Measurements from ENCODE around the gene SLC25A33. TPM values are rescaled to one million over a fixed set of nuclear protein-coding genes. Genes with fewer than 3 reads are reported as not detected.

Gene SLC25A33
- total and polyA plus RNA-seq, 2 of the 8 experiments (the other 6 are each of a cell fraction or from before 2014, with no cell fraction given): 7.8 to 12.8 TPM

DNA sequence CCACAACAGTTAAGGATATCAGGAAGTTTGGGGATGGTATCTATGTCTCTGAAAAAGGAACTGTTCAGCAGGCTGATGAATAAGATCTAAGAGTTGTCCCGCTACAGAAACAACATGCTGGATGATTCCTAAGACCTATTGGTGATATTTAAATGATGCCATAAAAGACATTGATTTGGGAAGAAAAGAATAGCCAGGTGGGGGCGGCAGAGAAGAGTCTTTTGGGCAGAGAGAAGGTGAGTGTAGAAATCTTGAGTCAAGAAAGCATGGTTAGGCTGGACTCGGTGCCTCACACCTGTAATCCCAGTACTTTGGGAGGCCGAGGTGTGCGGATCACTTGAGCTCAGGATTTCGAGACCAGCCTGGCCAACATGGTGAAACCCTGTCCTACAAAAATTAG lies 37.6 kb downstream of the SLC25A33 start:
- POLR2A ChIA-PET (ENCODE audit: partially characterized antibody): interaction anchor here (1.2 kb wide), 1 partner anchor 13 kb away, joined by 3 read pairs; no protein-coding TSS in a partner anchor
- no peak for DNase-seq (ENCODE audit: low read depth in 1 of 2, low spot score in 2 of 2)

More for the DNA sequence above, 37.6 kb downstream of the SLC25A33 start:
- H3K4me3 ChIP-seq (ENCODE audit: extremely low read depth in 1 of 4, insufficient read depth in 2 of 4, low read depth in 3 of 4, low read length in 4 of 4): no peak overlapping the region
- no peak overlapping the region for H4K8ac ChIP-seq (ENCODE audit: extremely low read depth, insufficient read depth, low read length)
- H4K91ac ChIP-seq (replicated peaks; ENCODE audit: insufficient read length, low read length): no peak overlapping the region
- no peak overlapping the region for H3K23ac ChIP-seq (ENCODE audit: insufficient read length)
- no peak overlapping the region for H2BK5ac ChIP-seq (ENCODE audit: low read depth, low read length)
- peaks cover 2 to 12% of the 10 kb centered on the region in 2 experiments for H4K20me1 ChIP-seq (replicated peaks in 1 of 2; ENCODE audit: control insufficient read depth in 1 of 2, insufficient read depth in 2 of 2, low read length in 2 of 2)
- H3K4me1 ChIP-seq (replicated peaks in 1 of 4; ENCODE audit: control insufficient read depth in 3 of 4, insufficient read depth in 4 of 4, low read length in 3 of 4): no peaks in the 10 kb centered on the region
- H3K4me2 ChIP-seq (ENCODE audit: insufficient read depth in 1 of 2, low read depth in 2 of 2, low read length in 2 of 2): no peak overlapping the region
- CTCF ChIA-PET (ENCODE audit: partially characterized antibody): interaction anchor here (0.5 to 2.7 kb wide), 11 partner anchors 9 to 287 kb away, joined by 3 to 9 read pairs (median 4); no protein-coding TSS in a partner anchor
- H3K27ac ChIP-seq (ENCODE audit: low read depth, low read length): no peak overlapping the region
- H3K9ac ChIP-seq (replicated peaks in 1 of 4; ENCODE audit: extremely low read depth in 1 of 4, low read depth in 3 of 4, low read length in 3 of 4): no peak overlapping the region
- H3K18ac ChIP-seq (ENCODE audit: extremely low read depth, low read length): no peak overlapping the region
- WGBS, 2 experiments (ENCODE audit: extremely low coverage in 1 of 2, insufficient coverage in 1 of 2, insufficient read length in 1 of 2, insufficient replicate concordance in 2 of 2, low coverage in 1 of 2, low lambda C conversion rate in 2 of 2, missing lambda C conversion rate in 1 of 2): 87% methylated on average over 6 of the region's 6 CpGs; no CpG with 5 or more reads in 1 of the 2 experiments
- H3K36me3 ChIP-seq (ENCODE audit: control insufficient read depth in 2 of 4, insufficient read depth in 4 of 4, low read length in 3 of 4): peaks cover 0 to 37% (median 22%) of the 10 kb centered on the region in 4 experiments; a peak in 7 of 8 replicates
- H2BK12ac ChIP-seq (ENCODE audit: low read depth, low read length): no peak overlapping the region
- no peak overlapping the region for H2BK120ac ChIP-seq (replicated peaks; ENCODE audit: low read depth, low read length)
- H3K9me3 ChIP-seq (ENCODE audit: insufficient read depth in 2 of 2, low read depth in 1 of 2, low read length in 1 of 2): no peaks in the 10 kb centered on the region
- peaks cover 3% of the 10 kb centered on the region; the same call in 1 of the 2 replicates for H3K79me1 ChIP-seq (ENCODE audit: low read depth, low read length)
- TF ChIP-seq, protein P1, sequence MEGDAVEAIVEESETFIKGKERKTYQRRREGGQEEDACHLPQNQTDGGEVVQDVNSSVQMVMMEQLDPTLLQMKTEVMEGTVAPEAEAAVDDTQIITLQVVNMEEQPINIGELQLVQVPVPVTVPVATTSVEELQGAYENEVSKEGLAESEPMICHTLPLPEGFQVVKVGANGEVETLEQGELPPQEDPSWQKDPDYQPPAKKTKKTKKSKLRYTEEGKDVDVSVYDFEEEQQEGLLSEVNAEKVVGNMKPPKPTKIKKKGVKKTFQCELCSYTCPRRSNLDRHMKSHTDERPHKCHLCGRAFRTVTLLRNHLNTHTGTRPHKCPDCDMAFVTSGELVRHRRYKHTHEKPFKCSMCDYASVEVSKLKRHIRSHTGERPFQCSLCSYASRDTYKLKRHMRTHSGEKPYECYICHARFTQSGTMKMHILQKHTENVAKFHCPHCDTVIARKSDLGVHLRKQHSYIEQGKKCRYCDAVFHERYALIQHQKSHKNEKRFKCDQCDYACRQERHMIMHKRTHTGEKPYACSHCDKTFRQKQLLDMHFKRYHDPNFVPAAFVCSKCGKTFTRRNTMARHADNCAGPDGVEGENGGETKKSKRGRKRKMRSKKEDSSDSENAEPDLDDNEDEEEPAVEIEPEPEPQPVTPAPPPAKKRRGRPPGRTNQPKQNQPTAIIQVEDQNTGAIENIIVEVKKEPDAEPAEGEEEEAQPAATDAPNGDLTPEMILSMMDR (IDR thresholded peaks at IDR 0.05; ENCODE audit: control extremely low read depth in 1 of 3, insufficient read depth in 1 of 3, low read depth in 1 of 3, low read length in 3 of 3): peak in 2 of 3 experiments; percentile 15 to 32; a peak in 2 of 4 replicates
- no peak for TF ChIP-seq NANOG (IDR thresholded peaks at IDR 0.05; ENCODE audit: insufficient read depth, low read depth, low read length, poor library complexity, severe bottlenecking)
- peak in 1 of 2 experiments; percentile 14; a peak in 1 of 4 replicates for TF ChIP-seq RAD21 (IDR thresholded peaks at IDR 0.05 in 1 of 2, conservative IDR thresholded peaks at IDR 0.05 in 1 of 2; ENCODE audit: low read depth in 2 of 2, low read length in 2 of 2)
- no peak overlapping the region for H2BK20ac ChIP-seq (ENCODE audit: low read length)
- H4K5ac ChIP-seq (ENCODE audit: insufficient read length, low read depth, low read length): no peak overlapping the region
- no peak overlapping the region for H3K4ac ChIP-seq (replicated peaks; ENCODE audit: insufficient read length, low read depth, low read length)
- FAIRE-seq: no peak
- no peak overlapping the region for H2AFZ ChIP-seq (ENCODE audit: low read length)
- no peak overlapping the region for H3K56ac ChIP-seq (replicated peaks; ENCODE audit: insufficient read length, low read depth, low read length)
- H3K27me3 ChIP-seq (replicated peaks in 1 of 4; ENCODE audit: control insufficient read depth in 3 of 4, extremely low read depth in 1 of 4, insufficient read depth in 3 of 4, low read length in 3 of 4): no peaks in the 10 kb centered on the region
- H2AK5ac ChIP-seq (ENCODE audit: low read depth, low read length): no peak overlapping the region
- H3K14ac ChIP-seq (ENCODE audit: insufficient read length): no peak overlapping the region
- no peaks in the 10 kb centered on the region for H3K23me2 ChIP-seq (ENCODE audit: low read depth, low read length)
- H3K79me2 ChIP-seq (ENCODE audit: control insufficient read depth in 1 of 2, insufficient read depth in 2 of 2, low read length in 2 of 2): no peaks in the 10 kb centered on the region
- H2BK15ac ChIP-seq (ENCODE audit: low read length): no peak overlapping the region

All from H1 (cell line).